CD4-positive, alpha-beta T cell treated with Interleukin-4 for 1 hour (primary cell): ENCODE measurements around the gene CPLANE1.
"Not testable (repeated sequence)": the region's sequence is repeated elsewhere in the genome, so short reads cannot be mapped to it uniquely, and the experiment has no call there.

Experiments
- DNase-seq, 2 donors: peaks; one replicate each; pipeline ENCODE4 v3.0.0-alpha.2; 2020 to 2022

CPLANE1 gene

GRCh38 chr5:37248970-37249814 lies at the start of gene CPLANE1:
Gene CPLANE1, minus strand, starts transcription at chr5:37249376. Its CDS starts 1,678 bp downstream, at chr5:37247698.
- DNase-seq = peak; percentile 54 to 56

DNA sequence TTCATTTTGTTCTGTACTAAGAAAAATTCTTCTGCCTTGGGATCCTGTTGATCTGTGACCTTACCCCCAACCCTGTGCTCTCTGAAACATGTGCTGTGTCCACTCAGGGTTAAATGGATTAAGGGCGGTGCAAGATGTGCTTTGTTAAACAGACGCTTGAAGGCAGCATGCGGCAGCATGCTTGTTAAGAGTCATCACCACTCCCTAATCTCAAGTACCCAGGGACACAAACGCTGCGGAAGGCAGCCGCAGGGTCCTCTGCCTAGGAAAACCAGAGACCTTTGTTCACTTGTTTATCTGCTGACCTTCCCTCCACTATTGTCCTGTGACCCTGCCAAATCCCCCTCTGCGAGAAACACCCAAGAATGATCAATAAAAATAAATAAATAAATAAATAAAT lies 47.1 kb upstream of the CPLANE1 start:
- DNase-seq = not testable (repeated sequence)

GRCh38 chr5:37283214-37283820 lies 34.1 kb upstream of the CPLANE1 start:
- DNase-seq = no peak

DNA sequence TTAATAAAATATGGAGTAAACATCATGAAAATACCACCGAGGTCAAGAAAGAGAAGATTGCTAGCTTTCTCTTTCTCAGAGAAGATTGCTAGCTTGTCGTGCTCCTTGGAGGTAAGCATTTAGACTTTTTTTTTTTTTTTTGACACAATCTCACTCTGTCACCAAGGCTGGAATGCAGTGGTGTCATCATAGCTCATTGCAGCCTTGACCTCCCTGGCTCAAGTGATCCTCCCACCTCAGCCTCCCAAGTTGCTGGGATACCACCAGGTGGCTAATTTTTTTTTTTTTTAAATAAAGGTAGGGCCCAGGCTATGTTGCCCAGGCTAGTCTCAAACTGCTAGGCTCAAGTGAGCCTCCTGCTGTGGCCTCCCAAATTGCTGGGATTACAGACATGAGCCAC lies 26.3 kb upstream of the CPLANE1 start:
- no peak for DNase-seq

- DNase-seq = no peak
These were observed 23.3 kb upstream of the CPLANE1 start for GRCh38 chr5:37272511-37272910.

GRCh38 chr5:37268100-37268499 lies 18.9 kb upstream of the CPLANE1 start:
- DNase-seq = not testable (repeated sequence)

DNA sequence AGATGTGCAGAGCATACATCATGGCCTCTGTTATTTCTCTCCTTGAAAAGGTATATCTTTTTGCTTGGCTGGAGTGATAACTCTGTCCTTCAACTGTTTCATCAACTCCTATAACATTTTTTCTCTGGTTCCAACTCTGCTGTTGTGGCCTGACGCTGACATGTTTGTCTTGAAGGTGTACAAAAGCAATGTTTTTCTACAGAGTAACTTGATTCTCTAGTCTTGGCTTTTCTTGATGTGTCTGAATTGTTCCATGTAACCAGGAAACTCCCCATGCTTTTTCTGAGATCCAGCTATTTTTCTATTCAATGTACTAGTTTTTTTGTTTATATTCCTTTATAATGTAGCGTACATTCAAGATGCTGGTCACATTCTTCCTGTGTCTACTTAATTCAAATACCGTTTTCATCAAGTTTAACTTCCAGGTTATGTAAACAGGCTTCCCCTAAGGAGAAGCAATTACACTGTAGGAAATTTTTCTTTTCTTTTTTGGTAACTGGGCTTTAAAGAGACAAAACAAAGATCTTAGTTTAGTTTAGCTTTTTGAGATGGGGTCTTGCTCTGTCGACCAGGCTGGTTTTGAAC lies 6.7 kb upstream of the CPLANE1 start:
- DNase-seq = no peak

DNA sequence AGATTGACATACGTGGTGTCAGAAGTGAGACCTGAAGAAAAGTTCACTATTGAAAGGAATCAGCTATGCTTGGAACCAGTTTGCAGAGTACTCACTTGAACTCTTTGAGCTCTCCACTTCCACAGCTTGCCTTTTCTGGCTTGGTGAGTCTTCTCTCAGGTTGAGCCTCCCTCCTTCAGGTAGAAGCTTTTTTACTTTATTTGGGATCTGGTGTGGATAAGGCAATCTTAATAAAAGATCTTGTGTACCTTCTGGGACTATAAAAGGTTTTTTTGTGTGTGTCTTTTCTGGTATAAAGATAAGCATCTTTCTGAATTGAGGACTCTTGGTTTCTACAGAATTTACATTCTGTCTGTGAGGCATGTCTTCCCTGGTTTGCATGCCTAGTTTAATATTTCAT lies 5.4 kb upstream of the CPLANE1 start:
- DNase-seq = no peak

- no peak for DNase-seq
These were observed 2.5 kb upstream of the CPLANE1 start for GRCh38 chr5:37251665-37252064.

- no peak for DNase-seq
These were observed 614 bp upstream of the CPLANE1 start for GRCh38 chr5:37249815-37250164.

DNA sequence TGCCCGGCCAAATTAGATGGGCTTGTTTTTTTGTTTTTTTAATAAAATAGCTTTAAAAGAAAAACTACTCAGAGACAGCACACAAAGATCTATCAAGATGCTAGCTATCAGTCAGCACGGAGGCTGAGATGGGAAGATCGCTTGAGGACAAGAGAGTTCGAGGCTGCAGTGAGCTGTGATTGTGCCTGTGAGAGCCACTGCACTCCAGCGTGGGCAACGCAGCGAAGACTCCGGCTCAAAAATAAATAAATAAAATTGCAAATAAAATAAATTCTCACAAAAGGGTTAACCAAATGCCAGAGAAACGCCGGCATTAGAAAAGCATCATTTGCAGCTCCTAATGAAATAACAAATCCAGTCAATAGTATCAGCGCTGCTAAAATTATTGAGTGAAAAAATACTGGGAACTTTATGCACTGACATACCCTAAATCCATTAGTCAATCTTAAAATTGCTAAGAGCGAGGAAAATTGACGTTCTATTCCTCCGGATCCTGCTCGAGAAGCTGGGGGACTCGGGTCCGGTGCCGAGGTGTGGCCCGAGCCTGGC lies 681 bp downstream of the CPLANE1 start:
- no peak for DNase-seq

GRCh38 chr5:37247496-37247895 lies 1.7 kb downstream of the CPLANE1 start:
- no peak for DNase-seq

DNA sequence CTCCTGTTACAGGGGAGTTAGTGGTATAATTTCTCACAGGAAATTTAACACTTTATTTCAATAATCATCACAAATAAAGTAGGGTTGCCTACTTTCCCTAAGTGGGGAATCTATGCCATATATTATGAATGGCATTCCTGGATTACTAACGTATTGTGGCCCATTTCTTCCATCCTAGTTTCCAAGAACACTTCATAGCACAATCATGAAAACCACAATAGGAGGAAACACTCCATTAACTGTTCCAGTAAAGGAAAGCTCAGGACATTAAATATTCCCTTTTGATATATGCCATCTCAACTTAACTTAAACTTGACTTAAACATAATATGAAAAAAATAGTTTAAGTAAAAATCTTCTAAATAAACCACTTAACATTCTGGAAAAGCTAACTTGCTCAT lies 2.1 kb downstream of the CPLANE1 start:
- no peak for DNase-seq

- no peak for DNase-seq
These were observed 14.9 kb downstream of the CPLANE1 start for GRCh38 chr5:37234288-37234687.

- no peak for DNase-seq
These were observed 22.8 kb downstream of the CPLANE1 start for GRCh38 chr5:37226377-37226776.

- DNase-seq = no peak
These were observed 27.0 kb downstream of the CPLANE1 start for GRCh38 chr5:37222181-37222580.

DNA sequence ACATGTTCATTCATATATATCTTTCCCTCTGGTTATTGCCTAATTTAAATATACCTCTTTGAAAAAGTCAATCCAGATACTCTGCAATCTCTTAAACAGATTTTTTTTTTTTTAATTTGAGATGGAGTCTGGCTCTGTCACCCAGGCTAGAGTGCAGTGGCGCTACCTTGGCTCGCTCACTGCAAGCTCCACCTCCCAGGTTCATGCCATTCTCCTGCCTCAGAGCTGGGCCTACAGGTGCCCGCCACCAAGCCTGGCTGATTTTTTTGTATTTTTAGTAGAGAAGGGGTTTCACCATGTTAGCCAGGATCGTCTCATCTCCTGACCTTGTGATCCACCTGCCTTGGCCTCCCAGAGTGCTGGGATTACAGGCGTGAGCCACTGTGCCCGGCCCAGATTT lies 28.8 kb downstream of the CPLANE1 start:
- not testable (repeated sequence) for DNase-seq

- not testable (repeated sequence) for DNase-seq
These were observed 29.8 kb downstream of the CPLANE1 start for GRCh38 chr5:37219384-37219783.

- DNase-seq = no peak
These were observed 31.2 kb downstream of the CPLANE1 start for GRCh38 chr5:37217976-37218375.

DNA sequence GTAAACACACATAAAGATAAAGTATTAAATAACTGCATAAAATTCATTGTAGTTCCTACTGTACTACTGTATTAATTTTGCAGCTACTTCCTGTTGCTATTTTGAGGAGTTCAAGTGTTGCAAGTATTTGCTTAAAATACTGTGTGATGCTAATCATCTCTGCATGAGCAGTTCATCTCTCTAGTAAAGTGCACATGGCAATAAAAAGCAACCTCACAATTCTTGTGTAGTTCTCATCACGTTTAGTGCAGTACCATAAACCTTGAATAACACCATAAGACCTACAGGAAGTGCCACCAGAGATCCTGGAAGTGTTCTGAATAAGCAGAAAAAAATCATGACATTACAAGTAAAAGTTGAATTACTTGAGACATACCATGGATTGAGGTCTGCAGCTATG lies 34.6 kb downstream of the CPLANE1 start:
- peak in 1 of 2 donors; percentile 5 for DNase-seq

GRCh38 chr5:37212096-37212495 lies 37.1 kb downstream of the CPLANE1 start:
- no peak for DNase-seq

DNA sequence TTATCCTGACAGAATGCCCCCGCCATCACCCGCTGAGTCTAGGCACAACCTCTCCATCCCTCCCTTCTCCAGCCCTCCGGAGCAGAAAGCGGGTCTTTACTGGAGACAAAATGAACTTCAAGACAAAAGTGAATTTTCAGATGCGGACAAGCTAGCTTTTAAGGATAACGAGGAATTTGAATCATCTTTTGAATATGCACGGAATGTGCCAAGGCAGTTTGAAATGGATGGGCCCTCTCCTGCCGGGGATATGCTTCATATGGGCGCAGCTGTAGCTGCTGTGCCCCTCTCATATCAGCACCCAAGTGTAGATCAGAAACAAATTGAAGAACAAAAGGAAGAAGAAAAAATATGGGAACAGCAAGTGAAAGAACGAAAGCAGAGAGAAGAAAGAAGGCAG lies 37.5 kb downstream of the CPLANE1 start:
- DNase-seq = no peak

GRCh38 chr5:37208883-37209797 lies 40.0 kb downstream of the CPLANE1 start:
- DNase-seq = peak in 1 of 2 donors; percentile 13
